Fibroblast of skin of right biceps (primary cell): ENCODE measurements around the gene EPS8L1.

Experiments
- DNase-seq: peaks from one replicate; pipeline ENCODE4 v3.0.0-alpha.2; 2013

Gene EPS8L1

GRCh38 chr19:55080968-55081769 is 5.5 kb downstream of the EPS8L1 start:
- DNase-seq: peak; percentile 59

GRCh38 chr19:55081770-55082019 is 6.0 kb downstream of the EPS8L1 start:
- DNase-seq: no peak

DNA sequence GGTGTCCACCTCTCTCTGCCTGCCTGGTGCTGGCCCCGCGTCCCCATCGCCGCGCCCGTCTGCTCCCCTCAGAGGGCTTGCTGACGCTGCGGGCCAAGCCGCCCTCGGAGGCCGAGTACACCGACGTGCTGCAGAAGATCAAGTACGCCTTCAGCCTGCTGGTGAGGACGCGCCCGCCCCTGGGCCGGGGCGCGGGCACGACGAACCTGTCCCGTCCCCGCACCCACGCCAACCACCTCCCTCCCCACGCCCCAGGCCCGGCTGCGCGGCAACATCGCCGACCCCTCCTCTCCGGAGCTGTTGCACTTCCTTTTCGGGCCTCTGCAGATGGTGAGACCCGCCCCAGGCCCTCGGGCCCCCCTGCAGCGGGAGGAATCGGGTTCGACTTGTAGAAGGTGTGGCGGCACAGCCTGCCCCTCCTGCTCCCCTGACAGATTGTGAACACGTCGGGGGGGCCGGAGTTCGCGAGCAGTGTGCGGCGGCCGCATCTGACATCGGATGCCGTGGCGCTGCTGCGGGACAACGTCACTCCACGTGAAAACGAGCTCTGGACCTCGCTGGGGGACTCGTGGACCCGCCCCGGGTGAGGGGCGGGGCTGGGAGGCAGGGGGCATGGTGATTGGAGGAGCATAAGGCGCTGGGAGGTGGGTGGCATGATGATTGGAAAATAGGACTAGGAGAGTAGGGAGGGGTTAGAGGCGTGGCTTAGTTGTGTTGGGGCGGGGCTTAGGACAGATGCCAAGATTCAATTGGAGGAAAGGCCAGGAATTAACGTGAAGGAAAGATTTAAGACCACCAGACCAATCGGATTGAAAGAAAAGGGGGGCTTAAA is 6.6 kb downstream of the EPS8L1 start:
- peak; percentile 52 for DNase-seq

DNA sequence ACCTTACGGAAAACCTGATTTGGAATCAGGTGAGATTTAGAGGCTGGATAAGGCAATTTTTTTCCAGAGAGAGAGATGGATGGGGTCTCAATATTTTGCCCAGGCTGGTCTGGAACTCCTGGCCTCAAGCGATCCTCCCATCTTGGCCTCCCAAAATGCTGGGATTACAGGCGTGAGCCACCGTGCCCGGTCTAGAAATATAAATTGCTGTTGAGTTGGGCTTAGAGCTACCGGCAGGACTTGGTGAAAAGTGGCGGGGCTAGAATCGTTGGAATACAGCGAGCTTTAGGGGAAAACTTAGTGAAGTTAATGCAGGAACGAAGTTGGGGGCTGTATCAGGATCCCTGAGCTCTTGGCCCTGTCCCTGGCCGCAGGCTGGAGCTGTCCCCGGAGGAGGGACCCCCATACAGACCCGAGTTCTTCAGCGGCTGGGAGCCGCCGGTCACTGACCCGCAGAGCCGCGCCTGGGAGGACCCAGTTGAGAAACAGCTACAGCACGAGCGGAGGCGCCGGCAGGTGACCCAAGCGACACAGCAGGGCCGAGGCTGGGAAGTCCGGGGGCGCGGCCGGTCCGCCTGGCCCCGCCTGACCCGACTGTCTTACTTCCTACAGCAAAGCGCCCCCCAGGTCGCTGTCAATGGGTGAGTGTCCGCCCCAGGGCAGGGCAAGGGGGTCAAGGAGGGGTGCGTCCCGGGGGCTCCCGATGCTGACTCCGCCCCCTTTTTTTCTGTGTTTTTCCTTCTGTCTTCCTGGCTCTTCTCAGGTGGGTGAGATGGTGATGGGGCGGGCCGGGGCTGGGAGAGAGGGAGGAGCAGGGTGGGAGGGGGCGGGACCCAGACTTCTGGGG is 7.6 kb downstream of the EPS8L1 start:
- DNase-seq: no peak

DNA sequence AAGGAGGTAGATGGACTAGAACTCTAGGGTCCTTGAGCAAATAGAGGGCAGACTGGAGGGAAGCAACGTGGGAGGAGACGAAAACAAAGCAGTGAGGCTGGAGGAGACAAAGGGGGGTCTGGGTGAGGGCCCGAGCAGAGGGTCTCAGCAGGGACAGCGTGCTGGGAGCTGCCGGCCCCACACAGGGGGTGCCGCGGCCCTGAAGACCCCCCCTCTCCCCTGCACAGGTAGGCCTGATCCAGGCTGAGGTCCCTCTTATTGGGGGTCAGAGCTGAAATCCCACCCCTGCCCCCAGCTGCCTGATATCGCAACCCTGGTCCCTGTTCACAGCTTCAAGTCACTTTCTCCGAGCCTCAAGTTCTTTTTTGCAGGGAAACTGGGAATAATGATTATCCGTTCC is 8.7 kb downstream of the EPS8L1 start:
- no peak for DNase-seq

- no peak for DNase-seq
These were observed 10.4 kb downstream of the EPS8L1 start for GRCh38 chr19:55085923-55086715.

GRCh38 chr19:55086730-55087541 is 11.3 kb downstream of the EPS8L1 start:
- DNase-seq: peak; percentile 88

- no peak for DNase-seq
These were observed 11.9 kb downstream of the EPS8L1 start for GRCh38 chr19:55087542-55087901.

DNA sequence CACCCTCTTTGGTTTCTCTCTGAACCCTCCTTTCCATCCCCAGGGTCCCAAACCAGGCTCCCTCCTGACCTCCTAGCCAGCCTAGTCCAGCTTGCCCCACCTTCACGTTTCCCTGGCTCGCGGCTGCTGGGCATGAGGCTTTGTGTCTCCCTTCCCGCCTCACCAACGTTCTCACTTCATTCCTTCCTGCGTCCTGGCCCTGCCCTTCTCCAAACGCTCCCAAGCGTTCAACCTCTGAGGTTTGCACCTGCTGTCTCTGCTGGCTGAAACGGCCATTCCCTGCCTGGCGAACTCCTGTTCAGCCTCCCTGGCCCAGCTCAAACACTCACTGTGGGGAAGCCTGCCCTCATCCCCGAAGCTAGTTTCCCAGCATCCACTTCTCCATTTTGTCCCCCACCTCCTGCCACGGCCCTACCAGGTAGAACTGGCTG is 12.4 kb downstream of the EPS8L1 start:
- no peak for DNase-seq

- peak; percentile 67 for DNase-seq
These were observed 13.1 kb downstream of the EPS8L1 start for GRCh38 chr19:55088543-55089341.

DNA sequence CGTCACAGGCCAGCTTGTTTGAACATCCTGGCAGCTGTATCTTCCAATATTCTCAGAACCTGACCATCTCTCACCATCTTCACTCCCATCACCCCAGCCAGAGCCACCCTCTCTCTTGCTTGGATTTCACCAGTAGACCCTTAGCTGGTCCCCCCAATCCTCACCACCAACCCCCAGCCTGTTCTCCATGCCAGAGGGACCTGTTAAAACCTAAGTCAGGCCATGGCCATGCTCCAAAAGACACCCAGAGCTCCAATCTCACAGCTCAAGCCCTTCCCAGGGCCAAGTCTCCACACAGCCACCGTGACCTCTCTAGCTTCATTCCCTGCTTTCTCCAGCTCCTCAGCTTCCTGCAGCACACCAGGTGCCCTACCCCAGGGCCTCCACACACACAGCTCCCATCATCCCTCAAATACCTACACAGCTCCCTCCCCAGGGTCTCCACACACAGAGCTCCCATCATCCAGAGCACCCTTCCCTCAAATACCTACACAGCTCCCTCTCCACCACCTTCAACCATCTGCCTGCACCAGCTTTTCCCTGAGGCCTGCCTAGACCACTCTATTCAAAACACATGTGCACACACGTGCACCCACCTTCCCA is 13.8 kb downstream of the EPS8L1 start:
- no peak for DNase-seq

DNA sequence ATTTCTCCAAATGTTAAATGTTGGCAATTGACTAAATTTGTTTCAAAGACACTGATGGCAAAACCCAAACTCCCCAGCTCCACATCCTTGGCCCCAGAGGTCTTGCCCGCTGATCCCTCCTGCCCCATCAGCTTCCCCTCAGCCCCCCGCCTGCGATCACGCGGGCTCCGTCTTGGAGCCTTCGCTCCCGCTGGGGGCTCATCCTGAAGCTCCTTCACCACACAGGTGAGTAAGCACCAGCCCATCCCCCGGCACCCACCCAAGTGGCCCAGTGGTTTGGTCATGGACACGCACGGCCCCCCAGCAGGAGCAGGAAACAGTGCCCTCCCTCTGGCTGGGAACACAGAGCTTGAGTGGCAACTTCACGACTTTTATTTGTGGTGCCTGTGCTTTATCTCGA is 14.9 kb downstream of the EPS8L1 start:
- no peak for DNase-seq

GRCh38 chr19:55091126-55091910 is 15.6 kb downstream of the EPS8L1 start:
- no peak for DNase-seq

- DNase-seq: no peak
These were observed 16.3 kb downstream of the EPS8L1 start for GRCh38 chr19:55091955-55092354.

GRCh38 chr19:55092423-55093318 is 17.0 kb downstream of the EPS8L1 start:
- no peak for DNase-seq

DNA sequence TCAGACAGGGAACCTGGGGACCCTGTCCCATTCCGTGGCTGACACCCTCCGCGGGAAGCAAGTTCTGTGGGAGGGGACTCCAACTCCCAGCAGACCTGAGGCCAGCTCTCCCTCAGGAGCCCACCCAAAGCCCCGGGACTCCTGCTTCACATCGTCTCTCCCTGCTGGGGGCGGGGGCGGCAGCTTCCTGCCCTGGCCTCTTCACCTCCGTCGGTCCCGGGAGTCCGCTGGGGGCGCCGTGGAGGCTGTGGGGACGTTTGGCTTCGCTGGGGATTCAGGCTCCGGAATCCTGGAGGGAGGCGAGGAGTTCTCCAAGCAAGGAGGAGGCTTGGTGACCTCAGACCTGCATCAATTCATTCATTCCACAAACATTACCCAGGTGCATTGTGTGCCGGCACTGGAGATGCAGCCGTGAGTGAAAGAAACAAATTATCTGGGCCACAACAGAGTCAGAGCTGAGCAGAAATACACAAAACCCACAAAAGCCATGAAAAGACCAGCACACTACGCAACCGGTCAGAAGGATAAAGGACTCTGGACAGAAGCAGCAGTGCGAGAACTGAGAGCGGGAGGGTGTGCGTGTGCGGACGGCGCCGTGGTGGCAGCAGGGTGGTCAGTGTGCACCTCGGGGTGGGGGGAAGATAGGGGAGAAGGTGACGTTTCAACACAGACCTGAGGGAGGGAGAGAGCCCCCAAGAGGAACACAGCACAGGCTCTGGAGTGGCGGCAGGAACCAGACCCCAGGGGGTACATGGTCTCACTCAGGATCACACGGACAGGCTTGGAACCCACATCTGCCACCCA is 19.0 kb downstream of the EPS8L1 start:
- no peak for DNase-seq

DNA sequence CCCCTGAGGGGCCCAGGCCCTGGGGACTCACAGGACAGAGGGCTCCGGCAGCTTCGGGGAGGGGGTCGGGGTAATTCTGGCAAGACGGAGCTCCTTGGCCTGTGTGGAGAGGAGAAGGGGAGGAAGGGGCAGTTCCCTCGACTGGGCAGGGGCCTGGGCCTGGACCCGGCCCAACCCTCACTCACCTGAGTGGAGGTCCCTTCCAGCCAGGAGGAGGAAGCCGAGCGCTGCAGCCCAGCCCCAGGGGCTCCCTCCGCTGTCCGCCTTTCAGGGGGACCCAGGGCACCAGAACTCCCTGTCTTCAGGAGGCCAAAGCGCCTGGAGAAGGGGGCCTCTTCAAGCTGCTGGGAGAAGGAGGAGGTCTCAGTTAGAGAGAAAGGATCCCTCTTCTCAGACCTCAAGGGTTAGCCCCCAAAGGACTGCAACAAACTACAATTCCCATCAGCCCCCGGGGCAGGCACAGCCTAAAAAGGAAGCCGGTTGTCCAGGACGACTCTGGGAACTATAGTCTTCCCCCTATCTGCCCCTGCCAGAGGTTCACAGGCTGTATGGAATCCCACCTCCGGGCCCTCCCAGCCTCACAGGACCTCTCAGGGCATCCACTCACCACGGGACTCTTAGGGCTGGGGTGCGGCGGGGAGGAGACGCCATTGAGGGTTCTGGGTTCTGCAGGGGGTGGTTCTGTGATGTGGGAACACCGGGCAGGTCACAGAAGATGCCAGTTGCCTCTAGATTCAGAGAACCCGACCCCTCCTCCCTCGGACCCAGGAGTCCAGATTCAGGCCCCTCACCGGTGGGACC is 19.8 kb downstream of the EPS8L1 start:
- no peak for DNase-seq
